ENCODE results near the gene PPP3CA. TPM values are rescaled to one million over a fixed set of nuclear protein-coding genes. Genes with fewer than 3 reads are reported as not detected.

PPP3CA gene
- total RNA-seq, 6 experiments from 2014 or later = 12.1 to 14.5 (median 13.1) TPM

DNA sequence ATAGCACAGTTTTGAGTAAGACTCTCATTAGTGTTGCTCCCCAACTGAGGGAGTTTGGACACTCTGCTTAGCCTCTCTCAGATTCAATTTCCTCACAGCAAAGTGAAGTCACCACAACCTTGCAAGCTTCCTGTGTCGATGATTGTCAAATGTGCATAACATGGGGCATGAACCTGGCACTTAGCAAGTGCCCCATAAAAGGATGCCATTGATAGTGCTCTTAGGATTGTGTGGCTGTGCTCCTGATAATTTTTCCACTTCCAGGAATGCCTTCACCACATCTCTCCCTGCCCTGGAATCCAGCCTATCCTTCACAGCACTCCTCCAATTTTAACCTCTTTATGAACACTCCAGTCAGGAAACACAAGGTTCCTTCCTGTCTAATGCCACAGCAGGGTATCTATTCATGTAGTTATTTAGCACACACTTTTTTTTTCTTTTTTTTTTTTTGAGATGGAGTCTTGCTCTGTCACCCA lies 309.4 kb downstream of the PPP3CA start:
- Histone ChIP-seq H3K27me3 (no peaks in the 10 kb centered on the region), H3K9me3 (no peaks in the 10 kb centered on the region), H3K27ac (no peak overlapping the region), H3K4me3 (no peak overlapping the region), H3K36me3 (no peaks in the 10 kb centered on the region), H3K4me1 (no peaks in the 10 kb centered on the region)
- 50% methylated on average over 1 of the region's 1 CpG for WGBS (ENCODE audit: insufficient coverage, low coverage, low lambda C conversion rate, missing lambda C conversion rate)
- TF ChIP-seq, protein P1, sequence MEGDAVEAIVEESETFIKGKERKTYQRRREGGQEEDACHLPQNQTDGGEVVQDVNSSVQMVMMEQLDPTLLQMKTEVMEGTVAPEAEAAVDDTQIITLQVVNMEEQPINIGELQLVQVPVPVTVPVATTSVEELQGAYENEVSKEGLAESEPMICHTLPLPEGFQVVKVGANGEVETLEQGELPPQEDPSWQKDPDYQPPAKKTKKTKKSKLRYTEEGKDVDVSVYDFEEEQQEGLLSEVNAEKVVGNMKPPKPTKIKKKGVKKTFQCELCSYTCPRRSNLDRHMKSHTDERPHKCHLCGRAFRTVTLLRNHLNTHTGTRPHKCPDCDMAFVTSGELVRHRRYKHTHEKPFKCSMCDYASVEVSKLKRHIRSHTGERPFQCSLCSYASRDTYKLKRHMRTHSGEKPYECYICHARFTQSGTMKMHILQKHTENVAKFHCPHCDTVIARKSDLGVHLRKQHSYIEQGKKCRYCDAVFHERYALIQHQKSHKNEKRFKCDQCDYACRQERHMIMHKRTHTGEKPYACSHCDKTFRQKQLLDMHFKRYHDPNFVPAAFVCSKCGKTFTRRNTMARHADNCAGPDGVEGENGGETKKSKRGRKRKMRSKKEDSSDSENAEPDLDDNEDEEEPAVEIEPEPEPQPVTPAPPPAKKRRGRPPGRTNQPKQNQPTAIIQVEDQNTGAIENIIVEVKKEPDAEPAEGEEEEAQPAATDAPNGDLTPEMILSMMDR (IDR thresholded peaks at IDR 0.05) = no peak
- TF ChIP-seq POLR2A (IDR thresholded peaks at IDR 0.05) = no peak
- intact Hi-C loops (cut with DNase I) = no loop called here
- ATAC-seq (peak in 3 of 4 donors; percentile 24 to 33 (median 33)), DNase-seq (no peak)

DNA sequence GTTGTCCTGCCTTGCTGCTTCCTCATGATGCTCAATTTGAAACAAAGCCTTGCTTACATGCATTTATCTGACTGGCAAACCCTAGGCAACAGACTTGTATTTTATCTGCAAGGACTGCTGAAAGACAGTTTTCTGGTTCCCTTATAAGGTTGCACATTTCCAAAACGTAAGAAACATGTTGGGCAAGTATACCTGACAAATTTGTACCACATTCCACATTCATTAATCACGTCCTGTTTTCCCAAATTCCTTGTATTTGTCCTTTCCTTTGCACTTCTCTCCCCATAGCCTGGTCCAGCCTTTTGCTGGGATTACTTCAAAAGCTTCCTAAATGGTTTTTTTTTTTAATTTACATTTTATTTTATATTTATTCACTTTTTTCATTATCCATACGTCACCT lies 310.1 kb downstream of the PPP3CA start:
- WGBS (ENCODE audit: insufficient coverage, low coverage, low lambda C conversion rate, missing lambda C conversion rate) = 81% methylated on average over 3 of the region's 3 CpGs

DNA sequence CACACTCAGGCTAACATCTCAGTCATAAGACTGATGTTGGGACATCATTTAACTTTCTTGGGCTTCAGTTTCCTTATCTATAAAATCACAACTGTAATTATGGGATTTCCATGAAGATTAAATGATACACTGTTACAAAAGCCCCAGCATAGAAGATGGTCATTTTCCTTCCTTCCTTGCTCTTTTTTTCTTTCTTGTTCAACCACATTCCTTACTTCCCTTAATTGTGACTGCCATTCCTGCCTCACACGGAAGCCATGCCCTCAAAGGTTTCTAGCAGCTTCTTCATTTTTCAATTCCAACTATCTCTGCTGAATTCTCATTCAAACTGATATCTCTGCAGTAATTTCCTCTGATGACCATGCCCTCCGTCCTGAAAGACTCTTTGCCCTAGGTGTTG lies 311.8 kb downstream of the PPP3CA start:
- no peaks in the 10 kb centered on the region for H3K4me1 ChIP-seq
- H3K4me3 ChIP-seq = no peak overlapping the region
- no peak for DNase-seq
- H3K27ac ChIP-seq = no peak overlapping the region
- no peak for ATAC-seq
- no peaks in the 10 kb centered on the region for H3K36me3 ChIP-seq
- WGBS (ENCODE audit: insufficient coverage, low coverage, low lambda C conversion rate, missing lambda C conversion rate) = 64% methylated on average over 2 of the region's 2 CpGs
- no peaks in the 10 kb centered on the region for H3K27me3 ChIP-seq
- TF ChIP-seq, protein P1 (IDR thresholded peaks at IDR 0.05) = no peak
- TF ChIP-seq POLR2A (IDR thresholded peaks at IDR 0.05) = no peak
- intact Hi-C loops (cut with DNase I) = no loop called here
- H3K9me3 ChIP-seq = no peaks in the 10 kb centered on the region

More for the DNA sequence above, 310.1 kb downstream of the PPP3CA start:
- Histone ChIP-seq H3K27ac (no peak overlapping the region), H3K27me3 (no peaks in the 10 kb centered on the region), H3K4me3 (no peak overlapping the region), H3K4me1 (no peaks in the 10 kb centered on the region), H3K9me3 (no peaks in the 10 kb centered on the region), H3K36me3 (no peaks in the 10 kb centered on the region)
- intact Hi-C loops (cut with DNase I) = no loop called here
- TF ChIP-seq, protein P1 (IDR thresholded peaks at IDR 0.05) = no peak
- TF ChIP-seq POLR2A (IDR thresholded peaks at IDR 0.05) = no peak
- DNase-seq = no peak
- no peak for ATAC-seq

DNA sequence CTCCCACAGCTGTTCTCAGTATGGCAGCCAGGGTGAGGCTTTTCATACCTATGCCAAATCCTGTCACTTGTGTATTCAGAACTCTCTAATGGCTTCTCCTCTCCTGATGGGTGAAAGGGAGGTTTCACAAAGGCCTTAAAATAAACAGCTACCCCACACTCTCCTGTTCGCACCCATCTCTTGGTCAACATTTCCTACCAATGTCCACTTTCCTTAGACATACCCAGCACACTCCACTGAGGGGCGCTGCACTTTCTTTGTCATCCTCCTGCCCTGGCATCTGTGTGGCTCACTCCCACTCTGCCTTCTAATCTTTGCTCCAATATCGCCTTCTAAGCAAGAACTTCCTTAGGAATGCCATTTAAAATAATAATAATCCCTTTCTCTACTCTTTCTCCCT lies 313.3 kb downstream of the PPP3CA start:
- no peaks in the 10 kb centered on the region for H3K27me3 ChIP-seq
- WGBS (ENCODE audit: insufficient coverage, low coverage, low lambda C conversion rate, missing lambda C conversion rate) = 96% methylated on average over 3 of the region's 3 CpGs
- H3K4me1 ChIP-seq = no peaks in the 10 kb centered on the region

More for the DNA sequence above, 313.3 kb downstream of the PPP3CA start:
- intact Hi-C loops (cut with DNase I) = no loop called here
- Histone ChIP-seq H3K36me3 (no peaks in the 10 kb centered on the region), H3K9me3 (no peaks in the 10 kb centered on the region), H3K4me3 (no peak overlapping the region), H3K27ac (no peak overlapping the region)
- TF ChIP-seq, protein P1 (IDR thresholded peaks at IDR 0.05) = no peak
- TF ChIP-seq POLR2A (IDR thresholded peaks at IDR 0.05) = no peak
- ATAC-seq = no peak
- DNase-seq = no peak

Measured in right lobe of liver (tissue), 6 donors.